PC-9 (cell line): ENCODE data around the gene CD80. TPM values are rescaled to one million over a fixed set of nuclear protein-coding genes. Genes with fewer than 3 reads are reported as not detected.

ENCODE experiments used
- BruUV-seq: library from RNA; stranded (reverse); fragments of 400-500 nt; replicated peaks from 2 replicates; lab custom pipeline; 2021; lab: Mats Ljungman, UMichigan
- CTCF ChIA-PET: fragments of 300-600 bp; sonication (Branson Sonifier 250); formaldehyde crosslinking; loops from one replicate; lab custom pipeline; 2022; ENCODE audit warnings: antibody characterized with exemption; lab: Charles Lee
- POLR2A ChIA-PET: fragments of 300-600 bp; sonication (Branson Sonifier 250); formaldehyde crosslinking; loops from one replicate; lab custom pipeline; 2022; ENCODE audit warnings: antibody characterized with exemption; ENCODE audit not compliant: unreplicated experiment; lab: Charles Lee
- DNase-seq, 2 experiments: peaks; one replicate each; pipeline versions ENCODE4 v3.0.0 to v3.0.0-alpha.2; 2015 to 2022; ENCODE audit warnings: mixed read lengths in 1 of 2
- H2AFZ ChIP-seq: fragments of 200-600 bp; sonication (generic); 2 replicates; pipeline ENCODE4 v1.8.1; 2017; ENCODE audit warnings: antibody characterized with exemption
- H3F3A ChIP-seq: fragments of 200-600 bp; sonication (generic); 2 replicates; pipeline ENCODE4 v1.8.1; 2017; ENCODE audit warnings: antibody characterized with exemption, mild to moderate bottlenecking, low read depth; ENCODE audit not compliant: insufficient read depth
- H3K27ac ChIP-seq: fragments of 200-600 bp; sonication (generic); 2 replicates; pipeline ENCODE4 v1.6.1; 2016; ENCODE audit warnings: mixed run types
- H3K27me3 ChIP-seq: fragments of 200-600 bp; sonication (generic); 2 replicates; pipeline ENCODE4 v1.6.1; 2016; ENCODE audit warnings: low read depth, mixed run types; ENCODE audit not compliant: insufficient read depth
- H3K36me3 ChIP-seq: fragments of 200-600 bp; sonication (generic); 2 replicates; pipeline ENCODE4 v1.6.1; 2016; ENCODE audit warnings: low read depth, mixed run types
- H3K4me1 ChIP-seq: fragments of 200-600 bp; sonication (generic); replicated peaks from 2 replicates; pipeline ENCODE4 v1.6.1; 2016; ENCODE audit warnings: mixed run types; ENCODE audit not compliant: insufficient read depth
- H3K4me2 ChIP-seq: fragments of 200-600 bp; sonication (generic); 2 replicates; pipeline ENCODE4 v1.6.1; 2017; ENCODE audit warnings: mixed run types
- H3K4me3 ChIP-seq: fragments of 200-600 bp; sonication (generic); 2 replicates; pipeline ENCODE4 v1.6.1; 2016; ENCODE audit warnings: mixed run types
- H3K79me2 ChIP-seq: fragments of 200-600 bp; sonication (generic); 2 replicates; pipeline ENCODE4 v1.6.1; 2017; ENCODE audit warnings: low read depth, mixed run types
- H3K9me2 ChIP-seq: fragments of 200-600 bp; sonication (generic); 2 replicates; pipeline ENCODE4 v1.8.1; 2017; ENCODE audit warnings: mild to moderate bottlenecking; ENCODE audit not compliant: insufficient read depth
- H3K9me3 ChIP-seq: fragments of 200-600 bp; sonication (generic); 2 replicates; pipeline ENCODE4 v1.8.1; 2016; ENCODE audit warnings: low read depth; ENCODE audit not compliant: insufficient read depth
- H4K20me1 ChIP-seq: fragments of 200-600 bp; sonication (generic); 2 replicates; pipeline ENCODE4 v1.8.1; 2017; ENCODE audit not compliant: insufficient read depth
- EZH2 ChIP-seq: fragments of 200-600 bp; sonication (generic); IDR thresholded peaks from 2 replicates; pipeline ENCODE4 v1.8.0; 2017; ENCODE audit warnings: antibody characterized with exemption, low read depth
- intact Hi-C: fragments of 100-400 bp; cut with micrococcal nuclease; formaldehyde crosslinking; loops from one replicate; pipeline ENCODE4 v1.10.0; 2022; ENCODE audit not compliant: unreplicated experiment
- total RNA-seq: library from RNA; stranded (reverse); gene quantifications from 2 replicates; pipeline ENCODE4 v1.2.3, GENCODE V29; 2021

CD80 gene
- total RNA-seq, 1 experiment from 2014 or later = not detected

DNA sequence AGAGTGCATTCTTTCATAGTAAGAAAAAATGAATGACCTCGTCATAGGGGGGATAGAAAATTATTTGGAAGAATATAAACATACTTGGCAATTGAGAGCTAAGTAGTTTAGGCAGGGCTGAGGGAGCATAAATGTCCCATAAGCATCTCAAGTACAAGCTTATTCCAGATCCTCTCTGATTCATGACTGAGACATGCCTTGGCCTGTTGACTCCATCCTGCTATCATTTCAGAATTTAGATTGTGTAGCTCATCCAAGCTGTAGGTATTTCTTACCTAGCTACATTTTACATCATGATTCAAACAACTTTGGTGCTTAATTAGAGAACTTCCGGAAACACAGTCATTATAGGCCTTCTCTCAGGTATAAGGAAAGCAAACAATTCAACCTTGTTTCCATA, 78.3 kb downstream of the CD80 start:
- Histone ChIP-seq H3K9me3 (no peaks in the 10 kb centered on the region), H3F3A (no peaks in the 10 kb centered on the region), H3K36me3 (no peaks in the 10 kb centered on the region; the same call in 1 of the 2 replicates), H3K9me2 (no peaks in the 10 kb centered on the region; the same call in 1 of the 2 replicates), H3K27ac (no peak overlapping the region), H3K27me3 (no peaks in the 10 kb centered on the region), H3K4me3 (no peak overlapping the region), H2AFZ (no peak overlapping the region), H3K4me2 (no peak overlapping the region), H3K79me2 (no peaks in the 10 kb centered on the region), H3K4me1 (no peaks in the 10 kb centered on the region), H4K20me1 (no peaks in the 10 kb centered on the region)
- no TSS peak for BruUV-seq
- TF ChIP-seq EZH2 = no peak
- no peak for DNase-seq
- intact Hi-C loops = no loop called here
- CTCF ChIA-PET = no interaction called here
- POLR2A ChIA-PET = no interaction called here

Other genes with a start within 250 kb of the CD80 start
- 46.8 and 51.7 TPM in 2 replicates for gene TMEM39A, start 96.0 kb downstream of the CD80 start, total RNA-seq
- gene POGLUT1, start 90.7 kb downstream of the CD80 start, total RNA-seq = 8.8 and 11.9 TPM in 2 replicates
- gene TIMMDC1, start 61.1 kb downstream of the CD80 start, total RNA-seq = 145 and 203 TPM in 2 replicates
- gene ADPRH, start 19.9 kb upstream of the CD80 start, total RNA-seq = 1.4 and 1.6 TPM in 2 replicates
- not detected in 2 replicates for gene PLA1A, start 38.3 kb upstream of the CD80 start, total RNA-seq
- gene POPDC2, start 101.0 kb upstream of the CD80 start, total RNA-seq = 3.0 and 3.5 TPM in 2 replicates
- 57.6 and 61.4 TPM in 2 replicates for gene COX17, start 117.8 kb upstream of the CD80 start, total RNA-seq
- gene CFAP91, start 143.4 kb upstream of the CD80 start, total RNA-seq = 0.48 and 1.2 TPM in 2 replicates
- not detected in 2 replicates for gene NR1I2, start 222.5 kb upstream of the CD80 start, total RNA-seq